ENCODE measurements around the gene STXBP1. TPM values are rescaled to one million over a fixed set of nuclear protein-coding genes. Genes with fewer than 3 reads are reported as not detected.

Gene STXBP1
- total RNA-seq, 4 donors from 2014 or later: 17.2 to 34.0 (median 19.8) TPM

DNA sequence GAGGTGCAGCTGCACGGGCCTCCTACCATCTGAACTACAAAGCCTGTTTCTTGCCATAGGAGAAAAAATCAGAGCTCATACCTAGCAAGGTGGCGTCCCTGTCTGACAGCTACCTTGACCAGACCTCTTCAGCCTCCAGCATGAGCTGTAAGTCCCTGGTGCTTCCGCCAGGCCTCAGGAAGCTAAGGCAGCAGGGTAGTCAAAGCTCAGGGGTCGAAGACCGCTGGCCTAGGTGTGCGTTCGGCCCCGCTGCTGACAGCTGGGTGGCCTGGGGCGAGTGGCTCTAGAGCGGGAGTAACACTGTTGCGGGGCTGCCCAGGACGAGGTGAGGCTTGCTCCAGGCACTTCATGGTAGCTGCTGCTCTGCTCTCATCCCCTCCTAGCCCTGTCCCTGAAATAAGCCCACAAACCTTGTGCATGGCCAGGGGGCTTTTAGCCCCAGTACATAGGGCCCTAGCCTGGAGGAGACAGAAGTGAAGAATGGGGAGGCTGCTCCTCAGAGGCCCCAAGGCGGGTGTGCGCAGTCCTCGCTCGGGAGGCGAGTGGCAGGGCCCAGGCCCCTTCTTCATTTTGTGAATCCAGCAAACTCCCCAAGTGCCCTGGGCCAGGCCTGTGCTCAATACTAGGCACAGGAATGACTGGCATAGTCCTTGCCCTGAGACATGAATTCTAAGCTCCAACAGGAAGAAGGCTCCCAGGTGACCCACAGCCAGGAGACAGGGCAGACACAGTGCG lies 117.6 kb downstream of the STXBP1 start:
- TF ChIP-seq EP300 (IDR thresholded peaks at IDR 0.05): no peak
- TF ChIP-seq POLR2AphosphoS5 (IDR thresholded peaks at IDR 0.05): no peak
- TF ChIP-seq POLR2A (IDR thresholded peaks at IDR 0.05; ENCODE audit: low read depth): no peak
- TF ChIP-seq, protein P1, sequence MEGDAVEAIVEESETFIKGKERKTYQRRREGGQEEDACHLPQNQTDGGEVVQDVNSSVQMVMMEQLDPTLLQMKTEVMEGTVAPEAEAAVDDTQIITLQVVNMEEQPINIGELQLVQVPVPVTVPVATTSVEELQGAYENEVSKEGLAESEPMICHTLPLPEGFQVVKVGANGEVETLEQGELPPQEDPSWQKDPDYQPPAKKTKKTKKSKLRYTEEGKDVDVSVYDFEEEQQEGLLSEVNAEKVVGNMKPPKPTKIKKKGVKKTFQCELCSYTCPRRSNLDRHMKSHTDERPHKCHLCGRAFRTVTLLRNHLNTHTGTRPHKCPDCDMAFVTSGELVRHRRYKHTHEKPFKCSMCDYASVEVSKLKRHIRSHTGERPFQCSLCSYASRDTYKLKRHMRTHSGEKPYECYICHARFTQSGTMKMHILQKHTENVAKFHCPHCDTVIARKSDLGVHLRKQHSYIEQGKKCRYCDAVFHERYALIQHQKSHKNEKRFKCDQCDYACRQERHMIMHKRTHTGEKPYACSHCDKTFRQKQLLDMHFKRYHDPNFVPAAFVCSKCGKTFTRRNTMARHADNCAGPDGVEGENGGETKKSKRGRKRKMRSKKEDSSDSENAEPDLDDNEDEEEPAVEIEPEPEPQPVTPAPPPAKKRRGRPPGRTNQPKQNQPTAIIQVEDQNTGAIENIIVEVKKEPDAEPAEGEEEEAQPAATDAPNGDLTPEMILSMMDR (IDR thresholded peaks at IDR 0.05): no peak
- 86% methylated on average over 18 of the region's 18 CpGs for WGBS

DNA sequence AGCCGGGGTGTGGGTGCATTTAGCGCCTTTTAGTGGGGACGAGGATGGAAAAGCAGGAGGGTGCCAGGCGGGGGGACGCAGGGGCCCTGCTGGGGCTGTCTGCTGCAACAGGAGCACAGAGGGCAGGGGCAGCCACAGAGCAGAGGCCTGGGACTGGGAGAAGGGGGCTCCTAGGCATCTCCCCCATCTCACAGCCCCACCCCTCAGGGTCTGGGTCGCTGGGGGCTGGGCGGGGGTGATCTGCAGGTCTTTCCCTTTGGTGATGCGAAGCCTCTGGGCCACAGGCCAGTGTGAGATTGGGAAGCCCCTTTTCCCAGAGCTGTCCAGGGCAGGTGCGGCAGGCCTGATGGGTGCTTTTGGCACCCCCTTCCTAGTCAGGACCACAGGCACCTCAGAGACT lies 118.2 kb downstream of the STXBP1 start:
- H3K27ac ChIP-seq (replicated peaks in 1 of 4): no peak overlapping the region
- no peak for DNase-seq (ENCODE audit: extremely low spot score)
- H3K27me3 ChIP-seq: no peaks in the 10 kb centered on the region
- TF ChIP-seq, protein P1 (IDR thresholded peaks at IDR 0.05): no peak
- TF ChIP-seq POLR2AphosphoS5 (IDR thresholded peaks at IDR 0.05): no peak
- no peak for TF ChIP-seq EP300 (IDR thresholded peaks at IDR 0.05)
- no peak for TF ChIP-seq POLR2A (IDR thresholded peaks at IDR 0.05; ENCODE audit: low read depth)
- peaks cover 7 to 23% (median 15%) of the 10 kb centered on the region in 4 donors for H3K4me1 ChIP-seq
- 90% methylated on average over 8 of the region's 9 CpGs for WGBS
- intact Hi-C loops (cut with DNase I): loop anchor here (5.0 kb wide), 2 partner anchors 118 to 218 kb away; partner anchors contain the start of gene STXBP1
- peaks cover 16 to 32% (median 28%) of the 10 kb centered on the region in 4 donors for H3K36me3 ChIP-seq
- no peaks in the 10 kb centered on the region for H3K9me3 ChIP-seq
- H3K4me3 ChIP-seq: no peak overlapping the region

More for the DNA sequence above, 117.6 kb downstream of the STXBP1 start:
- DNase-seq (ENCODE audit: extremely low spot score): no peak
- H3K9me3 ChIP-seq: no peaks in the 10 kb centered on the region
- no peak overlapping the region for H3K27ac ChIP-seq (replicated peaks in 1 of 4)
- H3K4me3 ChIP-seq: no peak overlapping the region
- H3K27me3 ChIP-seq: peaks cover 0 to 4% (median 0%) of the 10 kb centered on the region in 4 donors
- intact Hi-C loops (cut with DNase I): loop anchor here (5.0 kb wide), 2 partner anchors 117 to 217 kb away; partner anchors contain the start of gene STXBP1
- peaks cover 16 to 32% (median 28%) of the 10 kb centered on the region in 4 donors for H3K36me3 ChIP-seq
- peaks cover 7 to 23% (median 15%) of the 10 kb centered on the region in 4 donors for H3K4me1 ChIP-seq

DNA sequence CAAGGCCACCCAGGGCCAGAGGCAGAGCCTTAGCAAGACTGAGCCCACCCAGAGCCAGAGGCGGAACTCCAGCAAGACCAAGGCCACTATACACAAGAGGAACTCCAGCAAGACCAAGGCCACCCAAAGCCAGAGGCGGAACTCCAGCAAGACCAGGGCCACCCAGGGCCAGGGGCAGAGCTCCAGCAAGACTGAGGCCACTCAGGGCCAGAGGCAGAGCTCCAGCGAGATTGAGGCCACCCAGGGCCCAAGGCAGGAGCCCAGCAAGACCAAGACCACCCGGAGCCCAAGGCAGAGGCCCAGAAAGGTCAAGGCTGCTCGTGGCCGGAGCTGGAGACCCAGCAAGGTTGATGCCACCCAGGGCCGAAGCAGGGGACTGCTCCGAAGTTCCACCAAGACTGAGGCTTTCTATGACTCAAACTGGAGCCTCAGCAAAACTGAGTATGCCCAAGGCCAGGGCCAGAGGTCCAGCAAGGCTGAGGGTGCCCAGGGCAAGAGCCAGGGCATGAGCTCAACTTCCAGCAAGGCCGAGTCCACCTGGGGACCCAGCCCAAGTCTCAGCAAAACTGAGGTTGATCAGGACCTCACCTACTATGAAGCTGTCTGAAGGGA lies 118.8 kb downstream of the STXBP1 start:
- 92% methylated on average over 3 of the region's 9 CpGs for WGBS
- intact Hi-C loops (cut with DNase I): loop anchor here (5.0 kb wide), 2 partner anchors 119 to 219 kb away; partner anchors contain the start of gene STXBP1
- Histone ChIP-seq H3K27ac (replicated peaks in 1 of 4) (no peak overlapping the region), H3K27me3 (no peaks in the 10 kb centered on the region), H3K9me3 (no peaks in the 10 kb centered on the region), H3K4me3 (no peak overlapping the region), H3K36me3 (peaks cover 16 to 32% (median 28%) of the 10 kb centered on the region in 4 donors), H3K4me1 (peaks cover 11 to 30% (median 21%) of the 10 kb centered on the region in 4 donors)
- no peak for DNase-seq (ENCODE audit: extremely low spot score)
- TF ChIP-seq POLR2AphosphoS5 (IDR thresholded peaks at IDR 0.05) (no peak), EP300 (IDR thresholded peaks at IDR 0.05) (no peak), POLR2A (IDR thresholded peaks at IDR 0.05; ENCODE audit: low read depth) (no peak)
- TF ChIP-seq, protein P1 (IDR thresholded peaks at IDR 0.05): no peak

DNA sequence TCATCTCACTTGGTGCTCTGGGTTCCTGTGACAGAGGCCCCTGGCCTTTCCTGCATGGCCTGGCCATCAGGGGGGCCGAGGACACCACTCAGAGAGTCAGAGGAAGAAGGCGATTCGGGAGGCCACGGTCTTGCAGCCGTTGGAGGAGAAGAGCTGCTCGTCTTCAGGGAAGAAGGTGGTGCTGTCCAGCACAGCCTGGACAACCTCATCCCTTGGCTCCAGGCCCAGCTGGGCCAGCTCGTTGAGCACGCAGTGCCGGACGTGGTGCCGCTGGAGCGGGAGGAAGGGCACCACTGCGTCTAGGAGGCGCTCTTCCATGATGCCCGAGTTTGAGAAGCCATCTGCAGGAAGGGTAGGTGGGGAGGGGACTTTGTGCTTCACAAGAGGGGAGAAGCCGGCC lies 119.9 kb downstream of the STXBP1 start:
- H3K36me3 ChIP-seq: peaks cover 16 to 32% (median 28%) of the 10 kb centered on the region in 4 donors
- WGBS: 63% methylated on average over 12 of the region's 16 CpGs
- intact Hi-C loops (cut with DNase I): loop anchor here (5.0 kb wide), 2 partner anchors 120 to 220 kb away; partner anchors contain the start of gene STXBP1
- peaks cover 11 to 31% (median 21%) of the 10 kb centered on the region in 4 donors for H3K4me1 ChIP-seq
- no peaks in the 10 kb centered on the region for H3K9me3 ChIP-seq
- TF ChIP-seq POLR2AphosphoS5 (IDR thresholded peaks at IDR 0.05) (no peak), EP300 (IDR thresholded peaks at IDR 0.05) (no peak), POLR2A (IDR thresholded peaks at IDR 0.05; ENCODE audit: low read depth) (no peak)
- no peaks in the 10 kb centered on the region for H3K27me3 ChIP-seq
- H3K4me3 ChIP-seq: no peak overlapping the region
- no peak overlapping the region for H3K27ac ChIP-seq (replicated peaks in 1 of 4)
- no peak for DNase-seq (ENCODE audit: extremely low spot score)

DNA sequence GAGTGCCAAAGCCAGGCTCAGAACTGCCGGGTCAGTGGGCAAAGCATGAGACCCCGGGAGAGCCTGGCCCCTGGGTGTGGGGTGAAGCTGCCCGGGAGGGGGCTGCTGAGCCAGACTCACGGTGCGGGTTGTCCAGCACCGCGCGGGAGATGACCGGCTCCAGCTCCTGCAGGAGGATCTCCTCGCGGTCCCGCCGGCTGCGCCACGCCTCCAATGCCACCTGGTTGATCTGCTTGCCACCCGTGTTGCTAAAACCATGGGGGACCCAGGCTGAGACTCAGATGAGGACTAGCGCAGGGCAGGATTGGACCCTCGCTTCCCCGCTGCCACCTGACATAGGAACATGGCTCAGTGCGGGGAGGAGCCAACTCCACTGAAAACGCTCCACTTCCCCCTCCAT lies 120.4 kb downstream of the STXBP1 start:
- DNase-seq (ENCODE audit: extremely low spot score): no peak
- H3K4me1 ChIP-seq: peaks cover 11 to 31% (median 21%) of the 10 kb centered on the region in 4 donors
- H3K27me3 ChIP-seq: no peaks in the 10 kb centered on the region
- WGBS: 87% methylated on average over 8 of the region's 21 CpGs
- peaks cover 16 to 32% (median 28%) of the 10 kb centered on the region in 4 donors for H3K36me3 ChIP-seq
- no peak for TF ChIP-seq POLR2AphosphoS5 (IDR thresholded peaks at IDR 0.05)
- no peak for TF ChIP-seq EP300 (IDR thresholded peaks at IDR 0.05)
- TF ChIP-seq, protein P1 (IDR thresholded peaks at IDR 0.05): no peak
- no peak for TF ChIP-seq POLR2A (IDR thresholded peaks at IDR 0.05; ENCODE audit: low read depth)
- H3K27ac ChIP-seq (replicated peaks in 1 of 4): no peak overlapping the region
- intact Hi-C loops (cut with DNase I): loop anchor here (5.0 kb wide), 2 partner anchors 120 to 220 kb away; partner anchors contain the start of gene STXBP1
- no peak overlapping the region for H3K4me3 ChIP-seq
- no peaks in the 10 kb centered on the region for H3K9me3 ChIP-seq
